HG03066 (cell line): ENCODE data around the gene CD79A.
"Not testable (repeated sequence)": the region's sequence is repeated elsewhere in the genome, so short reads cannot be mapped to it uniquely, and the experiment has no call there.

Source experiments
- ATAC-seq: cut with Tn5 transposase; IDR thresholded peaks from one replicate; pipeline ENCODE4 v1.9.1; 2021; ENCODE audit warnings: low read depth; ENCODE audit not compliant: unreplicated experiment

CD79A gene

GRCh38 chr19:41862445-41862986 is 14.6 kb upstream of the CD79A start:
- ATAC-seq = no peak

DNA sequence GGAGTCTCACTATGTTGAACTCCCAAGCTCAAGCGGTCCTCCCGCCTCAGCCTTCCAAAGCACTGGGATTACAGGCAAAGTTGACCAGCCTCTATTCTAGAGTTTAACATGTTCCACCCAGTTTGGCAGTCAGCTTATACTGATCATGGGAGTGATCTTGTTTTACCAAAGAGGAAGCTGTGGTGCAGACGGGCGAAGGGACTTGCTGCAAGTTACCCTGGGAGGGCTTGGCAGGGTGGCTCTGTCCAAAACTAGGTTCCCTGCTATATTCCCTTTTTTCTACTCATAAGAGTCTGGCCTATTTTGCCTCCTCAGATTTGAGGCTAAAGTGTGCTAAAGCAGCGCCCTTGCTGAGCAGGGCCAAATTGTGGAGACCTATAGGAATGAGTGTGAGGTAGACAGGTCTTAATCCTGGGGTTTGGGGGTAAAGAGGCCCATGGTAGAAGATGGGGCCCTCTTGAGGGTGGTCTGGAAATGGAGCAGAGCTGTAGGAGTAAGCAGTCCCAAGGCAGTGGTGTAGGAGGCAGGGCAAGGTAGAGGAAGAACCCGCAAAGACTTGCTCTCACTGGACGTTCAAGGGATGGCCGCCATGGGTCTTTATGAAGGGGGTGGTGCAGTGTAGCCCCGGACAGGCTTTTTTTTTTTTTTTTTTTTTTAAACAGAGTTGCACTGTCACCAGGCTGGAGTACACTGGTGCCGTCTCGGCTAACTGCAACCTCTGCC is 13.7 kb upstream of the CD79A start:
- ATAC-seq = no peak

- ATAC-seq = no peak
Measured at GRCh38 chr19:41864374-41864773, 12.7 kb upstream of the CD79A start.

GRCh38 chr19:41866284-41866683 is 10.8 kb upstream of the CD79A start:
- no peak for ATAC-seq

DNA sequence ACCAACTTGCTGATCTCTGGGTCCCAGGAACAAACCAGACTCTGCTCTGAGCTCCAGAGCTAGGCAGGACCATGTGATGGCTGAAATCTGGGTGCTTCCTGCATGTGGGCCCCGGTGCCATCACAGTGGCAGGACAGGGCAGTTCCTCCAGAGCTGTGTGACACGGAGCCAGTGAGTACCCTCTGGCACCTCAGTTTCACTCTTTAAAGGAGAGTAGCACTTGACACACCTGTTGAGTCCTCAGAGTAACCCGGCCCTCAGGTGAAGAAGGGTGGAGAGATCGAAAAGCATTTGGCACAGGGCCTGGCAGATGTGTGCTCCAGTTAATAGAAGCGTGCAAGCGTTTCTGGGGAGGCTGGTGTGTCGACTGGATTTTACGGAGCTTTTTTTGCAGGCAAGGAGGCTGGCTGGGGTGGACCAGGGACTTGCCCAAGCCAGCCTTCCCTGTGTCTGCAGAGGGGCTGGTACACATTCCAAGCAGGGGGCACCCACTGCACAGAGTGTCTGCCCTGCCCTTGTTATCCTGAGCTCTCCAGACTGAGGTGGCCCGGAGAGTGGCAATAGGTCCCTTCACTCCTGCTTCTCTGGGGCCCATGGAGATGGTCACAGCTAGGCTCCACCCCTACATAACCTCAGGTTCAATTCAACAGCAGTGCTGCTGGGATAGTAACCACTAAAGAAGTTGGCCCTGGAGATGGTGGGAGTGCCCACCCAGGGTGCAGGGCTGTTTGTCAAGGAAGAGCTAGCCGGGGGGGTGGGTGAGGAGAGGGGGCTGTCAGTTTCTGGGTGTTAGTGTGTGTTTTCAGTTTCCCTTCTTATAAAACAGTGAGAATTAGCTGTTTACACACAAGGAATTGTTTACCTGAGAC is 8.7 kb upstream of the CD79A start:
- ATAC-seq = no peak

DNA sequence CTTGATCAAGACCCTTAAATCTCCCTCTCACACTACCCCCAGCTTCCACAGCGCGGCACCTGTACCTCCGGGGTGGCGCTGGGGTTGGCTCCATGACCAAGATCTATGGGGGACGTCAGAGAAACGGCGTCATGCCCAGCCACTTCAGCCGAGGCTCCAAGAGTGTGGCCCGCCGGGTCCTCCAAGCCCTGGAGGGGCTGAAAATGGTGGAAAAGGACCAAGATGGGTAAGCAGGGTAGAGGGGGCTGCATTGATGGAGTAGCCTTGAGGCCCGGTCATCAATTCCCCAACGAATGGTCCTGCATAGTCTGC is 8.1 kb upstream of the CD79A start:
- no peak for ATAC-seq

GRCh38 chr19:41869374-41869955 is 7.6 kb upstream of the CD79A start:
- no peak for ATAC-seq

GRCh38 chr19:41870401-41870873 is 6.6 kb upstream of the CD79A start:
- no peak for ATAC-seq

GRCh38 chr19:41871573-41872383 is 5.3 kb upstream of the CD79A start:
- ATAC-seq = no peak

GRCh38 chr19:41872384-41872774 is 4.7 kb upstream of the CD79A start:
- ATAC-seq = no peak

DNA sequence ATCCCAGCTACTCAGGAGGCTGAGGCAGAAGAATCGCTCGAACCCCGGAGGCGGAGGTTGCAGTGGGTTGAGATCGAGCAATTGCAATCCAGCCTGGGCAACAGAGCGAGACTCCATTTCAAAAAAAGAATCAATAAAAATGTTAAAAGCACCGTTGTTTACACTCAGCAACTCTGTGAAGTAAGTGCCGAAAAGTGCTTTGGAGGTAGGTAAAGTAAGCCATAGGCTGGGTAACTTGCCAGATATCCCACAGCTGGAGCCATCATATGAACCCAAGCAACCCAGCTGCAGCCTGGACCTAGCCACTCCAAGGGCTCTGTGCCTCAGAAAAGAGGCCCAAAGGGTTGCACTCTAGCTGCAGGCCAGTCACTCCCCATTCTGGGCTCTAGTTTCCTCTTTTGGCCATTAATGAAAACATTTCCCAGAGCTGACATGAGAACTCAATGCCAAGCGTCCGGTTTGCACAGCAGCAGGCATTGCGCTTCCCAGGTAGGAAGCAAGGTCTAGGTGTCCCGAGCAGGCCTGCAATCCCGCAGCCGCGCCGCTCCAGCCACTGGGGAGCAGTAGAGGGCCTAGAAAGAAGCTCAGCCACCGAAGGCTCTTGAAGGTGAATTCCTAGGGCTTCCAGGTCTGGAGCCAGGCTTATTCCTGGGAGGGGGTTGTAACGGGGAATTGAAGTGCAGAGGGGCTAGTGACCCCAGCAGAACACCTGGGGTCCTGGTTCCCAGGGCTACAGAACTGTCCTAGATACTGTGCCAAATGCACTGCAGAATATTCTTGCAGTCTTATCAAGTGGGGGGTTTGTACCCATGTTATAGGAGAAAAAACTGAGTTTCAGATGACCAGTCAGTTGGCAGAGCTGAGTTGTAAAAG is 4.1 kb upstream of the CD79A start:
- ATAC-seq = no peak

GRCh38 chr19:41875973-41876372 is 1.1 kb upstream of the CD79A start:
- ATAC-seq = not testable (repeated sequence)

DNA sequence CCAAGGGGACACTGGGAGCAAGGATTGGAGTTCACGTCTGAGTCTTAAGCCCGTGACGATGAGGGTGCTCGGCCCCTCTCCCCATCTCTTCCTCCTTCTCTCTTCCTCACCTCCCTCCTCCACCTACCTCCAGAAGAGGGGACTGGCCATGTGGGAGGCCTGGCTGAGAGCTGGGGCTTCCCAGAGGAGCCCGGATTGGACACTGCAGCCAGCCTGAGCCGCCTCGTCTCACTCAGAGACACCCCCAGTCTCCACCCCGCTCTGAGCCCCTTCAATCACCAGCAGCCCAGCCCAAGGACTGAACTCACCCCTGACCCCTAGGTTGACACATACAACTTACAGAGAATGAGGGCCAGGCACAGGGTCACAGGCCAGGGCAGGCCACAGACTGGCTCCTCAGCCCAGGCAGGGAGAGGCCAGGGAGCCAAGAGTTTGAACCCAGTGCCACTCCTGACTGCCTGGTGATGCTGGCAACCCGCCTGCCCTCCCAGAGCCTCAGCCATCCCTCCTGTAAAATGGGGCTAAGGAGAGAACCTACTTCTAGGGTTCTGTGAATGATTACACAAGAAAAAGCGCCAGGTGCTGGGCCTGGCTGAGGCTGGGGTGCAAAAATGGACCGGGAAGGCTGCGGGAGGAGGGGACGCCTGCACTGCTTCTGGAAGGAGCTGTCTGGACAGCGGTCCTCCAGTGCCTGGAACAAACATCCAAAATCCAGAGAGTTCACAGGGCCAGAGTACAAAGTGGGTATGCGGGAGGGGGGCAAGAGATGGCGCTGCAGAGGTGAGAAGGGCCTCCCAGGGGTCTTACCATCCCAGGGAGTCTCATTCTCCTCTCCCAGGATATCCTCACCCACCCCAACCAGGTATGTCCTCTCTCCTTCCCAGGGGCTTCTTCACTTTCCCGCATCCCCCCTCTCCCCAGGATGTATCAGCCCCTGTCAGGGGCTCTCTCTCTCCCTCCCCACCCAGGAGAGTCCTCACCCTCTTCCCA is 1.1 kb downstream of the CD79A start:
- no peak for ATAC-seq

DNA sequence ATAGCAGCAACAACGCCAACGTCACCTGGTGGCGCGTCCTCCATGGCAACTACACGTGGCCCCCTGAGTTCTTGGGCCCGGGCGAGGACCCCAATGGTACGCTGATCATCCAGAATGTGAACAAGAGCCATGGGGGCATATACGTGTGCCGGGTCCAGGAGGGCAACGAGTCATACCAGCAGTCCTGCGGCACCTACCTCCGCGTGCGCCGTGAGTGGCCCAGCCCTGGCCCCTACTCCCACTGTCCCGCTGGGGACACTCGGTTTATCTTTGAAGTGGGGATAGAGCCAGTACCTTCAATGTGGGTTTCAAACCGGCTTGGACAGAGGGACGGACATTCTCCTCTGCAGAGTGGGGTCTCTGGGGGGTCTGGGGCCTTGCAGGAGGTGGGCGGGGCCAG is 2.0 kb downstream of the CD79A start:
- no peak for ATAC-seq

DNA sequence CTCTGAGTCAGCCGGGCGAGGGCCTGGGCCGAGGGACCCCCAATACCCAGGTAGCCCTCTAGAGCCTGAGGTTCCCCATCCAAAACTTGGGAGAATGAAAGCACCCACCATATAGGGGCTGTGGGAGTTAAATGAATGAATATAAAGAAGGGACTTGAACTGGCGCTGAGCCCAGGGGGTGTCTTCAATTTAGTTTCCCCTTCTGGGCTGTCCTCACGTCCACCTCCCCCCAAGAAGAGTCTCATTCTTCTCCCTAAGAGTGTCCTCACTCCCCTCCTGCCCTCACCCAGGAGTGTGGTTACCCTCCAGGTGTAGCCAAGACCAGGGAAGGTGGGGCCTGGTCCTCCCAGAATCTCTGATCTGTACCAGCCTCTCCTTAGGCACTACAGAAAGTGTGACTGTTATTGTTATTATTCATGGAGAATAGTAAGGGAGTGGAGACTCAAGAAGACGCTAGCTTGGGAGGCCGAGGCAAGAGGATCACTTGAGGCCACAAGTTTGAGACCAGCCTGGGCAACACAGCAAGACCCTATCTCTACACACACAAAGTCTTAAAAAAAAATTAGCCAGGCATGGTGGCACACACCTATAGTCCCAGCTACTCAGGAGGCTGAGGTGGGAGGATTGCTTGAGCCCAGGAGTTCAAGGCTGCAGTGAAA is 2.7 kb downstream of the CD79A start:
- ATAC-seq = no peak

DNA sequence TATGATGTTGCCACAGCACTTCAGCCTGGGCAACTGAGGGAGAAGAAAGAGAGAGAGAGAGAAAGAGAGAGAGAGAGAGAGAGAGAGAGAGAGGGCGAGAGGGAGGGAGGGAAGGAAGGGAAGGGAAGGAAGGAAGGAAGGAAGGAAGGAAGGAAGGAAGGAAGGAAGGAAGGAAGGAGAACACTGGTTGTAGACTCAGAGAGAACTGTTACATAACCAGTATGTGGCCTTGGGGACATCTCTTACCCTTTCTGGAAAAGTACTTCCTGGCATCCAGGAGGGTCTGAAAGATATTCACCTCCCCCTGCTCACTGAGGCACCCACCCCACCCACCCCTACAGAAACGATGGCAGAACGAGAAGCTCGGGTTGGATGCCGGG is 3.2 kb downstream of the CD79A start:
- ATAC-seq = no peak

GRCh38 chr19:41882568-41883462 is 5.7 kb downstream of the CD79A start, which contains the start of gene ARHGEF1:
Gene ARHGEF1 (plus strand): TSS chr19:41883184. CDS start chr19:41888083, 4,899 bp downstream.
- no peak for ATAC-seq
